Measurements from ENCODE around the gene STK17B. TPM values are rescaled to one million over a fixed set of nuclear protein-coding genes. Genes with fewer than 3 reads are reported as not detected.

Gene STK17B
- total and polyA plus RNA-seq, 10 donors, result 48.7 to 248 (median 186) TPM

- intact Hi-C loops (cut with DNase I; ENCODE audit: low total_unique reads), result no loop called here
- H3K4me1 ChIP-seq, result peaks cover 26 to 99% (median 80%) of the 10 kb centered on the region in 6 donors
- TF ChIP-seq CTCF (IDR thresholded peaks at IDR 0.05 in 8 of 11, conservative IDR thresholded peaks at IDR 0.05 in 3 of 11), result no peak
- peak in 1 of 3 donors; percentile 1 for TF ChIP-seq POLR2AphosphoS5 (IDR thresholded peaks at IDR 0.05)
These were observed 22.6 kb downstream of the STK17B start for GRCh38 chr2:196148736-196149135.

GRCh38 chr2:196145256-196145655, 26.1 kb downstream of the STK17B start:
- DNase-seq, result no peak
- peaks cover 14 to 99% (median 64%) of the 10 kb centered on the region in 6 donors for H3K4me1 ChIP-seq
- WGBS, 5 donors, result 78 to 93% (median 83%) methylated on average over 2 of the region's 2 CpGs
- peak overlapping the region in 2 of 8 donors; percentile 19 to 44 for H3K27ac ChIP-seq
- no peak for TF ChIP-seq CTCF (IDR thresholded peaks at IDR 0.05 in 8 of 11, conservative IDR thresholded peaks at IDR 0.05 in 3 of 11)
- no peak for TF ChIP-seq POLR2AphosphoS5 (IDR thresholded peaks at IDR 0.05)
- intact Hi-C loops (cut with DNase I; ENCODE audit: low total_unique reads), result no loop called here
- H3K36me3 ChIP-seq, result peaks cover 7 to 100% (median 69%) of the 10 kb centered on the region in 6 donors
- no peaks in the 10 kb centered on the region for H3K27me3 ChIP-seq (replicated peaks in 1 of 7)
- no peak overlapping the region for H3K4me3 ChIP-seq
- no peaks in the 10 kb centered on the region for H3K9me3 ChIP-seq

More at GRCh38 chr2:196148736-196149135, 22.6 kb downstream of the STK17B start:
- Histone ChIP-seq H3K27ac (peak overlapping the region in 3 of 8 donors; percentile 23 to 79 (median 64)), H3K36me3 (peaks cover 7 to 100% (median 51%) of the 10 kb centered on the region in 6 donors), H3K9me3 (no peaks in the 10 kb centered on the region), H3K27me3 (replicated peaks in 1 of 7) (no peaks in the 10 kb centered on the region), H3K4me3 (no peak overlapping the region)
- WGBS, 5 donors, result 83 to 94% (median 90%) methylated on average over 2 of the region's 2 CpGs
- no peak for DNase-seq

- Histone ChIP-seq H3K27me3 (replicated peaks in 1 of 7) (no peaks in the 10 kb centered on the region), H3K27ac (peak overlapping the region in 2 of 8 donors; percentile 12 to 44), H3K36me3 (peaks cover 7 to 100% (median 75%) of the 10 kb centered on the region in 6 donors), H3K4me3 (no peak overlapping the region), H3K4me1 (peaks cover 7 to 98% (median 59%) of the 10 kb centered on the region in 6 donors), H3K9me3 (no peaks in the 10 kb centered on the region)
- no peak for TF ChIP-seq CTCF (IDR thresholded peaks at IDR 0.05 in 8 of 11, conservative IDR thresholded peaks at IDR 0.05 in 3 of 11)
- TF ChIP-seq POLR2AphosphoS5 (IDR thresholded peaks at IDR 0.05), result peak in 1 of 3 donors; percentile 45
- intact Hi-C loops (cut with DNase I; ENCODE audit: low total_unique reads), result no loop called here
- DNase-seq, result no peak
- 79 to 87% (median 83%) methylated on average over 5 of the region's 5 CpGs for WGBS, 5 donors
These were observed 26.8 kb downstream of the STK17B start for GRCh38 chr2:196144513-196145126.

GRCh38 chr2:196143730-196144131, 27.6 kb downstream of the STK17B start:
- 86 to 94% (median 90%) methylated on average over 4 of the region's 4 CpGs for WGBS, 5 donors
- no peak for DNase-seq
- Histone ChIP-seq H3K27me3 (replicated peaks in 1 of 7) (no peaks in the 10 kb centered on the region), H3K9me3 (no peaks in the 10 kb centered on the region), H3K27ac (peak overlapping the region in 2 of 8 donors; percentile 6 to 52), H3K36me3 (peaks cover 9 to 100% (median 84%) of the 10 kb centered on the region in 6 donors), H3K4me3 (no peak overlapping the region), H3K4me1 (peaks cover 0 to 98% (median 50%) of the 10 kb centered on the region in 6 donors)
- no peak for TF ChIP-seq POLR2A (IDR thresholded peaks at IDR 0.05)
- intact Hi-C loops (cut with DNase I; ENCODE audit: low total_unique reads), result no loop called here
